ENCODE data around the gene MXD4.

MXD4 gene

GRCh38 chr4:2261853-2262144 is at the start of gene MXD4:
Gene MXD4 (minus strand): TSS chr4:2262109. CDS start chr4:2261980, 129 bp downstream.
- DNase-seq (ENCODE audit: low read depth in 2 of 2), result no peak

GRCh38 chr4:2306773-2307410 is 45.0 kb upstream of the MXD4 start:
- DNase-seq (ENCODE audit: low read depth in 2 of 2), result no peak

GRCh38 chr4:2305766-2306501 is 44.0 kb upstream of the MXD4 start:
- no peak for DNase-seq (ENCODE audit: low read depth in 2 of 2)

- no peak for DNase-seq (ENCODE audit: low read depth in 2 of 2)
Measured at GRCh38 chr4:2304877-2305561, 43.1 kb upstream of the MXD4 start.

- no peak for DNase-seq (ENCODE audit: low read depth in 2 of 2)
Measured at GRCh38 chr4:2304321-2304876, 42.5 kb upstream of the MXD4 start.

GRCh38 chr4:2303686-2304320 is 41.9 kb upstream of the MXD4 start:
- DNase-seq (ENCODE audit: low read depth in 2 of 2), result no peak

GRCh38 chr4:2303121-2303685 is 41.3 kb upstream of the MXD4 start:
- no peak for DNase-seq (ENCODE audit: low read depth in 2 of 2)

GRCh38 chr4:2302387-2303119 is 40.6 kb upstream of the MXD4 start:
- no peak for DNase-seq (ENCODE audit: low read depth in 2 of 2)

GRCh38 chr4:2301806-2302205 is 39.9 kb upstream of the MXD4 start:
- no peak for DNase-seq (ENCODE audit: low read depth in 2 of 2)

GRCh38 chr4:2301225-2301642 is 39.3 kb upstream of the MXD4 start:
- no peak for DNase-seq (ENCODE audit: low read depth in 2 of 2)

- no peak for DNase-seq (ENCODE audit: low read depth in 2 of 2)
Measured at GRCh38 chr4:2300431-2301224, 38.7 kb upstream of the MXD4 start.

GRCh38 chr4:2299794-2300193 is 37.9 kb upstream of the MXD4 start:
- no peak for DNase-seq (ENCODE audit: low read depth in 2 of 2)

GRCh38 chr4:2298532-2298991 is 36.7 kb upstream of the MXD4 start:
- no peak for DNase-seq (ENCODE audit: low read depth in 2 of 2)

- no peak for DNase-seq (ENCODE audit: low read depth in 2 of 2)
Measured at GRCh38 chr4:2297606-2298531, 36.0 kb upstream of the MXD4 start.

- DNase-seq (ENCODE audit: low read depth in 2 of 2), result no peak
Measured at GRCh38 chr4:2296631-2297601, 35.0 kb upstream of the MXD4 start.

GRCh38 chr4:2295900-2296442 is 34.1 kb upstream of the MXD4 start:
- DNase-seq (ENCODE audit: low read depth in 2 of 2), result no peak

- no peak for DNase-seq (ENCODE audit: low read depth in 2 of 2)
Measured at GRCh38 chr4:2295500-2295899, 33.6 kb upstream of the MXD4 start.

- DNase-seq (ENCODE audit: low read depth in 2 of 2), result no peak
Measured at GRCh38 chr4:2292646-2293108, 30.8 kb upstream of the MXD4 start.
